ENCODE results near the gene KIF16B.

DNA sequence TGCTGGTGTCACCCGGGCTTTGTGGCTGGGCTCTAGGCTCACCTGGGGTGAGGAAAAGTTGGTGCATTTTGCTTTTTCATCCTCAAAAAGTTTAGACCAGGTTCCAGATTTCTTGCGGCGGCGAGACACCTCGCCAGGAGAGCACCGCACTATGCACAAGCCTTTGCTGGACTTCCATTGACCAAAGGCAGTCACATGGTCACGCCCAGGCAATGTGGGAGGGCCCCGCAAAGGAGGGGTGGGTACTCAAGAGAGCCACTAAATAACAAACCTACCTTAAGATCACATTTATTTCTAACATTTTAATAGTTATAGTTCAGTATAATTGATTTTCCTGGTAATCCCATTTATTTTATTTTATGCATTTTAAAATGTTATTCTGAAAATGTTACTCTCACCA is 3.0 kb upstream of the KIF16B start:
- TF ChIP-seq, protein P1, sequence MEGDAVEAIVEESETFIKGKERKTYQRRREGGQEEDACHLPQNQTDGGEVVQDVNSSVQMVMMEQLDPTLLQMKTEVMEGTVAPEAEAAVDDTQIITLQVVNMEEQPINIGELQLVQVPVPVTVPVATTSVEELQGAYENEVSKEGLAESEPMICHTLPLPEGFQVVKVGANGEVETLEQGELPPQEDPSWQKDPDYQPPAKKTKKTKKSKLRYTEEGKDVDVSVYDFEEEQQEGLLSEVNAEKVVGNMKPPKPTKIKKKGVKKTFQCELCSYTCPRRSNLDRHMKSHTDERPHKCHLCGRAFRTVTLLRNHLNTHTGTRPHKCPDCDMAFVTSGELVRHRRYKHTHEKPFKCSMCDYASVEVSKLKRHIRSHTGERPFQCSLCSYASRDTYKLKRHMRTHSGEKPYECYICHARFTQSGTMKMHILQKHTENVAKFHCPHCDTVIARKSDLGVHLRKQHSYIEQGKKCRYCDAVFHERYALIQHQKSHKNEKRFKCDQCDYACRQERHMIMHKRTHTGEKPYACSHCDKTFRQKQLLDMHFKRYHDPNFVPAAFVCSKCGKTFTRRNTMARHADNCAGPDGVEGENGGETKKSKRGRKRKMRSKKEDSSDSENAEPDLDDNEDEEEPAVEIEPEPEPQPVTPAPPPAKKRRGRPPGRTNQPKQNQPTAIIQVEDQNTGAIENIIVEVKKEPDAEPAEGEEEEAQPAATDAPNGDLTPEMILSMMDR (IDR thresholded peaks at IDR 0.05 in 2 of 3, conservative IDR thresholded peaks at IDR 0.05 in 1 of 3; ENCODE audit: insufficient read depth in 2 of 3, low read depth in 1 of 3, low read length in 3 of 3) = no peak
- TF ChIP-seq SNRNP70 (optimal IDR thresholded peaks at IDR 0.05; ENCODE audit: low read depth, low read length) = no peak
- TF ChIP-seq EZH2 (IDR thresholded peaks at IDR 0.05; ENCODE audit: borderline replicate concordance, low read depth, low read length) = no peak
- TF ChIP-seq HDAC2 (IDR thresholded peaks at IDR 0.05) = no peak
- no peak for TF ChIP-seq CREB1 (IDR thresholded peaks at IDR 0.05)
- no peak for TF ChIP-seq CREB1 (CRISPR knock-in tag; IDR thresholded peaks at IDR 0.05)
- no peak for TF ChIP-seq ZKSCAN1 (IDR thresholded peaks at IDR 0.05; ENCODE audit: low read depth, low read length)
- no peak for TF ChIP-seq MBD2 (IDR thresholded peaks at IDR 0.05; ENCODE audit: borderline replicate concordance, low read depth)
- TF ChIP-seq, protein P2, sequence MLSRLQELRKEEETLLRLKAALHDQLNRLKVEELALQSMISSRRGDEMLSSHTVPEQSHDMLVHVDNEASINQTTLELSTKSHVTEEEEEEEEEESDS (CRISPR knock-in tag; IDR thresholded peaks at IDR 0.05) = no peak
- TF ChIP-seq, protein P3, sequence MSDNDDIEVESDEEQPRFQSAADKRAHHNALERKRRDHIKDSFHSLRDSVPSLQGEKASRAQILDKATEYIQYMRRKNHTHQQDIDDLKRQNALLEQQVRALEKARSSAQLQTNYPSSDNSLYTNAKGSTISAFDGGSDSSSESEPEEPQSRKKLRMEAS (CRISPR knock-in tag; IDR thresholded peaks at IDR 0.05) = no peak
- TF ChIP-seq ZNF699 (CRISPR knock-in tag; IDR thresholded peaks at IDR 0.05; ENCODE audit: insufficient replicate concordance) = no peak
